Left kidney (tissue), 2 donors: ENCODE results near the gene SMAD2. TPM values are rescaled to one million over a fixed set of nuclear protein-coding genes. Genes with fewer than 3 reads are reported as not detected.

Source experiments
- DNase-seq: peaks from one replicate; pipeline ENCODE4 v3.0.0-alpha.2; 2013
- polyA plus RNA-seq: library from polyadenylated mRNA; unstranded; fragments of 120-200 nt; gene quantifications from one replicate; pipeline ENCODE4 v1.2.1, GENCODE V29; 2013; ENCODE audit not compliant: insufficient read length

SMAD2 gene
- polyA plus RNA-seq, 1 donor = 95.0 TPM

- no peak for DNase-seq
Observed at GRCh38 chr18:47935321-47936055, 5.0 kb upstream of the SMAD2 start.

DNA sequence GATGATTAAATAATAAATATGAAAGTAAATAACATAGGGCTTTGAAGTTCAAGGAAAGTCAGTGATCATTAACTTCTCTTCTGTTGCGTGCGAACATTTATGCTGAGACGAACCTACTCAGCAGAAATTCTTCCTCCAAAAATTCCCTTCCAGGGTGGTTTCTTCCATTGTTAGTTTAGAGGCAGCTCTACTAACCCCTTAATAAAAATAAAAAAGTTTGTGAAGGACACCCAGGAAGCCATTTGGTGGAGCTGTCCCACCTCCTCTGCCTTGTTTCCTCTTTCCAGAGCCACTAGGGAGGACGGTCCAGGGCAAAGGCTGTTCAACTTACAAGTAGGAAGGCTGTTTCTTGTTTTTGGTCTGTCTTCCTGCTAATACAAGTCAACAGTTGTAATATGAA, 2.1 kb upstream of the SMAD2 start:
- no peak for DNase-seq

- no peak for DNase-seq
Observed at GRCh38 chr18:47932190-47932589, 1.7 kb upstream of the SMAD2 start.

- DNase-seq = no peak
Observed at GRCh38 chr18:47931718-47932103, 1.3 kb upstream of the SMAD2 start.

DNA sequence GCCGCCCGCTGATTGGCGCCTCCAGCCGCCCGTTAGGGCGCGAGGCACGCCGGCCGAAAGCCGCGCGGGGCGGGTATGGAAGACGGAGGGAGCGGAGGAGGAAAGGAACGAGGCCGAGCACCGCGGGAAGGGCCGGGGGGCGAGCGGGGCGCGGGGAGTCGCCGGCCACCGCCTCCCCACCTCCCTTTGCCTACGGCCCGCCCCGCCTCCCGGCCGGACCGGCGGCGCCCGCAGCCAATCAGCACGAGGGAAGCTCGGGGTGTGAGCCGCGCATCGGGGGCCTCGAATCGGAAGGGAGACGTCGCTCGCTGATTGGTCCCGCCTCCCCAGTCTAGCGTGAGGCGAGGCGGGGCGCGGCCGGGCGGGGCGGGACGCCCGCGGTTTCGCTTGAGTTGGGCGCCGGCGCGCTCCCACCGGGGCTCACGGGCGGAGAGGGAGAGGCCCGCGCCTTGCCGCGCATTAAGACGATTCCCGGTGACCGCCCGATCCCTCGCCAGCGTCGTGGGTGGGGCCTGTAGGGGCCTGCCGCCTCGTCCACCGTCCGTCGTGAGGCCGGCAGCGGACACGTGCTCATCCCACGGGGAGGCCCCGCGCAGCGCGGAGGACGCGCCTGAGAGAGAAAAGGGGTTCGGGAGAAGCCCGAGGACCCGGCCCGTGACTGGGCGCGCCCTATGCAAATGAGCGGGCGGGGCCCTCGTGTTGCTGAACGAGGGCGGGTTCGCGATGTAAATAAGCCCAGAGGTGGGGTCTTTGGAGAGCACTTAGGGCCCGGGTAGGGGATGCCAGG, 665 bp upstream of the SMAD2 start:
- peak; percentile 95 for DNase-seq

- peak; percentile 51 for DNase-seq
Observed at GRCh38 chr18:47929681-47930198, 719 bp downstream of the SMAD2 start.

- no peak for DNase-seq
Observed at GRCh38 chr18:47928466-47928865, 2.0 kb downstream of the SMAD2 start.

- DNase-seq = no peak
Observed at GRCh38 chr18:47926101-47926850, 4.2 kb downstream of the SMAD2 start.

DNA sequence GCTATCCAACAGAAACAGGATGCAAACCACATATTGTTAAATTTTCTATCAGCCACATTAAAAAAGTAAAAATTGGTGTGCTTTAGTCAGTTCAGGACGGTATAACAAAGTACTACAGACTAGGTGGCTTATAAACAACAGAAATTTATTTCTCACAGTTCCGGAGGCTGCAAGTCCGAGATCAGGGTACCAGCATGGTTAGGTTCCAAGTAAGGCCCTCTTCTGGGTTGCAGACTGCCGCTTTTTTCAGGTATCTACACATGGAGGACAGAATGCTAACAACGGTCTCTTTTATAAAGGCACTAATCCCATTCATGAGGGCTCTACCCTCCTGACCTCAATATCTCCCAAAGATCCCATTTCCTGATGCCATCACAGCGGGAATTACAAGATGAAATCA, 10.5 kb downstream of the SMAD2 start:
- DNase-seq = no peak

GRCh38 chr18:47917923-47918610, 12.4 kb downstream of the SMAD2 start:
- DNase-seq = no peak

GRCh38 chr18:47915930-47916329, 14.5 kb downstream of the SMAD2 start:
- DNase-seq = no peak

DNA sequence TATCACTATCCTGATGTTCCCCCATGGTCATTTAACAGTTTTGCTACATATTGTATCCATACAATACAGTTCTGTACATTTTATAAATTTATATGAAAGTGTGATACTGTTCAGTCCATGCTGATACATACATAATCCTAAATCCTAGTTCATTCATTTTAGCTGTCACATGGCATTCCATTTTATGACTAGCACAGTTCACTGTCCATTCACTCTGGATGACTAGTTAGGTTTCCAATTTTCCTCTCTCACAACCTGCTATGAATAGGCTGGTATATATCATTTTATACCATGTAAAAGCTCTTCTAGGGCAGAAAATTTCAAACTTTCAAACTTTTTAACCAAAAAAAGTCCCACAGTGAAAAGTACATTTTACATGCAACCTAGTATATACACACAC, 15.2 kb downstream of the SMAD2 start:
- no peak for DNase-seq

DNA sequence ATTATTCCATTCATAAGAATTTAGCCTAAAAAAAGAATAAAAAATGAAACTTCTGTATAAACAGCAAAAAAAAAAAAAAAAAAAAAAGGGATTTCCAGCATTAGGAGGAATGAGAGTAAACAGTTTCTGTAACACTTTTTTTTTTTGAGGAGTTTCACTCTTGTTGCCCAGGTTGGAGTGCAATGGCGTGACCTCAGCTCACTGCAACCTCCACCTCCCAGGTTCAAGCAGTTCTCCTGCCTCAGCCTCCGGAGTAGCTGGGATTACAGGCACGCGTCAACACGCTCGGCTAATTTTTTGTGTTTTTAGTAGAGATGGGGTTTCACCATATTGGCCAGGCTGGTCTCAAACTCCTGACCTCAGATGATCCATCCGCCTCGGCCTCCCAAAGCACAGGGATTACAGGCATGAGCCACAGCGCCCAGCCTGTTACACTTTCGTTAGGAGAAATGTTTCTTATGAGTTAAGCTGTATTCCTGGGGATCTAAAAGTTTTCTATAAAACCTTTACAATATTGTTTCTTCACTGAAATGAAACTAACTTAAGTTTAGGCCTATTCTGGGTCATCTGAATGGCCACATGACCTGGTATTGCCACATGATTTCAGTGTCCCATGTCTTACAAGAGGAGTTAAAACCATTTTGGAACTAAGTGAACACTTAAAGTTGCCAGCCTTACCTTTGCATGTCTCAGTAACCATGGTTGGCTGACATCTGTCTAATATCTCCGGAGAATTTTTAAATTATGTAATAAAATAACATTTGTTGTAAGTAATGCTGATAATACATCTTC, 17.5 kb downstream of the SMAD2 start:
- no peak for DNase-seq

DNA sequence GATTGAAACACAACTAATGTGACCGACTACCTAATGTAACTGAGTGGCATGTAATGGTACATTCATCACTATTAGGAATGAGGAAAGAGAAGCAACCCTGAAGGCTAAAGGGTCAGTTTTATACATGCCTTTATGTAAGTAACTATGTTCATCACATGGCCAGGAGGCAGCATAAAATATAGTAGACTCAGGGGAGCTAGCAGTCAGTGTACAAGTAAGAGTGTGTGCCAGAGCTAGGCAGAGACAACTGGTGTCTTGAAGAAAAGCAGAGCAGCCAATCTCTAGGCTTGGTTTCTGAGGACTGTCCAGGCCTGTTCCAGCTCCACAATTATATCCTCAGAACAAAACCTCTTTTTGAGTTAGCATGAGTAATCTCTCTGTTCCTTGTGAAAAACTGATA, 18.1 kb downstream of the SMAD2 start:
- no peak for DNase-seq

- no peak for DNase-seq
Observed at GRCh38 chr18:47911877-47912276, 18.6 kb downstream of the SMAD2 start.

DNA sequence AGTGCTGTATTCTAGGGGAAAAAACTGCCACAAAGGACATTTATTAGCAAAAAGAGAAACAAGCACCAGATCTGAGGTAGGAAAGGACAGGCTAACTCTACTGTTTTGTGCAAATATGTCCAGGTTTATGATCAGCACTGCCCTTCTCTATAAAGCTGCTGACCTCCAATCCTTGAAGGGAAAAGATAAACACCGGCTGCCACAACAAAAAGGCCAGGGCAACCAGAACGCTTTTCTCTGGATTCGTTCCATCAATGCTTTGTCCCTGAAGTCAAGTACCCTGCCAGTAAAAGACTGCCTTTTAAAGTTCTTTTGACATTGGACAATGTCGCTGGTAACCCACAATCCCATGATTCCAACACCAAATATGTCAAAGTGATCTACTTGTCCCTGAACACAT, 21.0 kb downstream of the SMAD2 start:
- no peak for DNase-seq

- no peak for DNase-seq
Observed at GRCh38 chr18:47908592-47908991, 21.9 kb downstream of the SMAD2 start.

DNA sequence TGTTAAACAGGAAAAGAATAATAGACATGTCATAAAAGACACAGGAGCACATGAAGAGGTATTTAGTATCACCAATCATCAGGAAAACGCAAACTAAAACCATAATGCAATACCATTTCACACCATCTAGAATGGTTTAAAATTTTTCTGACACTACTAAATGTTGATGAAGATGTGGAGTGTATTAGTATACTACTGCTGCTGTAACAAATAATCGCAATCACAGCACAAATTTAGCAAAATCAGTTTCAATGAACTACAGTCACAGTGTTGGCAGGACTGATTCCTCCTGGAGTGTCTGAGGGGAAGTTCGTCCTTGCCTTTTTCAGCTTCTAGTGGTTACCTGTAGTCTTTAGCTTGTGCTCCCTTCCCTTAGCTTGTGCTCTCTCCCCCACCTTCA, 24.1 kb downstream of the SMAD2 start:
- no peak for DNase-seq

DNA sequence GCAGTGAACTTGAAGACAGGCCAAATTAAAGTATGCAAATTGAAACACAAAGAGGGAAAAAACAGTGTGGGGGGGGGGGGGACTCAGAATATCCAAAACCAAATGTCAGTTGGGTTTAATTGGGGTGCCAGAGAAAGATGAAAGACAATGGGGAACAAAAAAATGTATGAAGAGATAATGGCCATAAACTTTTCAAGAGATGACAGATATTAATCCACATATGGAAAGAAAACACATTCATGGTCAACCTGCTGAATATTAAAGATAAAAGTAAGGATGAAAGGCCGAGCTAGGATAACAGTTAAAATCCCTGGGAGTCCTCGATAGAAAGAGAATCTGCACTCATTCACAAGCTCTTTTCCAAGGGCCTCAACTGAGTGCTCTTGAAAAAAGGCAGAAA, 26.6 kb downstream of the SMAD2 start:
- no peak for DNase-seq

- DNase-seq = no peak
Observed at GRCh38 chr18:47901624-47902362, 28.7 kb downstream of the SMAD2 start.
